IPS-NIHi11 (cell line): ENCODE data around the gene EIF4E.
A peak's percentile ranks its signal among the peaks of the same experiment; 100 is the strongest.
"Not testable (repeated sequence)": the region's sequence is repeated elsewhere in the genome, so short reads cannot be mapped to it uniquely, and the experiment has no call there.

Experiments used
- DNase-seq: peaks from one replicate; pipeline ENCODE4 v3.0.0; 2012; ENCODE audit warnings: mixed read lengths, low spot score

The EIF4E gene

GRCh38 chr4:98928505-98929340 lies at the start of gene EIF4E:
Gene EIF4E (minus strand): TSS chr4:98929133. CDS start chr4:98929112, 21 bp downstream.
- peak; percentile 92 for DNase-seq

- no peak for DNase-seq
These were observed 48.6 kb upstream of the EIF4E start for GRCh38 chr4:98977557-98977956.

GRCh38 chr4:98976716-98977115 lies 47.8 kb upstream of the EIF4E start:
- no peak for DNase-seq

- DNase-seq, result no peak
These were observed 41.2 kb upstream of the EIF4E start for GRCh38 chr4:98969878-98970785.

- DNase-seq, result no peak
These were observed 38.9 kb upstream of the EIF4E start for GRCh38 chr4:98967786-98968329.

GRCh38 chr4:98966926-98967325 lies 38.0 kb upstream of the EIF4E start:
- no peak for DNase-seq

- no peak for DNase-seq
These were observed 34.9 kb upstream of the EIF4E start for GRCh38 chr4:98963538-98964433.

- DNase-seq, result no peak
These were observed 32.8 kb upstream of the EIF4E start for GRCh38 chr4:98961770-98962169.

- DNase-seq, result no peak
These were observed 30.5 kb upstream of the EIF4E start for GRCh38 chr4:98959411-98959810.

- DNase-seq, result no peak
These were observed 29.1 kb upstream of the EIF4E start for GRCh38 chr4:98958065-98958464.

GRCh38 chr4:98955229-98955628 lies 26.3 kb upstream of the EIF4E start:
- DNase-seq, result no peak

GRCh38 chr4:98951710-98952109 lies 22.8 kb upstream of the EIF4E start:
- no peak for DNase-seq

- no peak for DNase-seq
These were observed 22.0 kb upstream of the EIF4E start for GRCh38 chr4:98950925-98951324.

GRCh38 chr4:98946359-98946758 lies 17.4 kb upstream of the EIF4E start:
- DNase-seq, result no peak

GRCh38 chr4:98945297-98945850 lies 16.4 kb upstream of the EIF4E start:
- DNase-seq, result no peak

GRCh38 chr4:98939892-98940298 lies 11.0 kb upstream of the EIF4E start:
- peak; percentile 55 for DNase-seq

GRCh38 chr4:98939438-98939837 lies 10.5 kb upstream of the EIF4E start:
- DNase-seq, result no peak

- DNase-seq, result no peak
These were observed 9.2 kb upstream of the EIF4E start for GRCh38 chr4:98937986-98938720.

- DNase-seq, result no peak
These were observed 6.7 kb upstream of the EIF4E start for GRCh38 chr4:98935633-98936032.

- DNase-seq, result not testable (repeated sequence)
These were observed 5.9 kb upstream of the EIF4E start for GRCh38 chr4:98934851-98935250.

GRCh38 chr4:98932539-98932938 lies 3.6 kb upstream of the EIF4E start:
- no peak for DNase-seq
